Ishikawa (cell line): Measurements from ENCODE around the gene RASA3.

ENCODE experiments used
- CEBPB ChIP-seq: IDR thresholded peaks from 2 replicates; pipeline ENCODE4 v1.6.1; 2012
- CREB1 ChIP-seq: IDR thresholded peaks from 2 replicates; pipeline ENCODE4 v1.6.1; 2012; ENCODE audit warnings: low read depth
- EGR1 ChIP-seq: IDR thresholded peaks from 2 replicates; pipeline ENCODE4 v1.6.1; 2012
- EP300 ChIP-seq: IDR thresholded peaks from 2 replicates; pipeline ENCODE4 v1.6.1; 2012; ENCODE audit warnings: borderline replicate concordance
- FOXM1 ChIP-seq: IDR thresholded peaks from 2 replicates; pipeline ENCODE4 v1.6.1; 2012; ENCODE audit warnings: low read depth, borderline replicate concordance
- NFIC ChIP-seq: IDR thresholded peaks from 2 replicates; pipeline ENCODE4 v1.6.1; 2012
- RAD21 ChIP-seq: IDR thresholded peaks from 2 replicates; pipeline ENCODE4 v1.6.1; 2012; ENCODE audit warnings: low read depth
- REST ChIP-seq: IDR thresholded peaks from 2 replicates; pipeline ENCODE4 v1.6.1; 2012; ENCODE audit warnings: low read depth, mild to moderate bottlenecking
- TAF1 ChIP-seq: IDR thresholded peaks from 2 replicates; pipeline ENCODE4 v1.6.1; 2012; ENCODE audit warnings: low read depth, mild to moderate bottlenecking
- TCF12 ChIP-seq: IDR thresholded peaks from 2 replicates; pipeline ENCODE4 v1.6.1; 2012; ENCODE audit warnings: low read depth
- TEAD4 ChIP-seq: IDR thresholded peaks from 2 replicates; pipeline ENCODE4 v1.6.1; 2012
- YY1 ChIP-seq: IDR thresholded peaks from 2 replicates; pipeline ENCODE4 v1.6.1; 2012; ENCODE audit warnings: low read depth
- ZBTB7A ChIP-seq: IDR thresholded peaks from 2 replicates; pipeline ENCODE4 v1.6.1; 2012; ENCODE audit warnings: low read depth
- TF ChIP-seq, protein P1 (sequence below): IDR thresholded peaks from 2 replicates; pipeline ENCODE4 v1.6.1; 2012
- TF ChIP-seq, protein P2 (sequence below): IDR thresholded peaks from 2 replicates; pipeline ENCODE4 v1.6.1; 2012

RASA3 gene

DNA sequence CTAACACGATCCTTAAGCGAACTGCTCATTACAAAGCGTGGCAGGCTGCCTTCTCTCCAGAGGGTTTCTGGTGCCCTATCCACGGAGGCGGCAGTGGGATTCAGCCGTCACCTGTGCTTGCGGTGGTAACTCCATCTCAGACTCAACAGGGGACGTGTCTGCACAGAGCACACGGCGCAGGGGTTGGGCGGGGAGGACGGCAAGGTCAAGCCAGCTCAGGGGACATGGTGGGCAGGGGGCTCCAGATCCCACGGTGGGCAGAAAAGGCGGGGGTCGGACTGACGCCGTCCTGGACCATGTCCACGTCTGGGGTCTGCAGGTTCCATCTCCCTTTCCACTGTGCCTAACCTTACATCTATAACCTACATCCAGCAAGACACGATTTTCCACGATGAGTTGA lies 70.7 kb downstream of the RASA3 start:
- TF ChIP-seq REST (no peak), EGR1 (no peak), TCF12 (no peak), EP300 (no peak), YY1 (no peak), NFIC (no peak), RAD21 (no peak), CREB1 (no peak)
- TF ChIP-seq, protein P1, sequence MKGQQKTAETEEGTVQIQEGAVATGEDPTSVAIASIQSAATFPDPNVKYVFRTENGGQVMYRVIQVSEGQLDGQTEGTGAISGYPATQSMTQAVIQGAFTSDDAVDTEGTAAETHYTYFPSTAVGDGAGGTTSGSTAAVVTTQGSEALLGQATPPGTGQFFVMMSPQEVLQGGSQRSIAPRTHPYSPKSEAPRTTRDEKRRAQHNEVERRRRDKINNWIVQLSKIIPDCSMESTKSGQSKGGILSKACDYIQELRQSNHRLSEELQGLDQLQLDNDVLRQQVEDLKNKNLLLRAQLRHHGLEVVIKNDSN: no peak

GRCh38 chr13:114061047-114061446 lies 71.4 kb downstream of the RASA3 start:
- TF ChIP-seq, protein P1: no peak
- TF ChIP-seq NFIC: no peak
- TF ChIP-seq RAD21: no peak

DNA sequence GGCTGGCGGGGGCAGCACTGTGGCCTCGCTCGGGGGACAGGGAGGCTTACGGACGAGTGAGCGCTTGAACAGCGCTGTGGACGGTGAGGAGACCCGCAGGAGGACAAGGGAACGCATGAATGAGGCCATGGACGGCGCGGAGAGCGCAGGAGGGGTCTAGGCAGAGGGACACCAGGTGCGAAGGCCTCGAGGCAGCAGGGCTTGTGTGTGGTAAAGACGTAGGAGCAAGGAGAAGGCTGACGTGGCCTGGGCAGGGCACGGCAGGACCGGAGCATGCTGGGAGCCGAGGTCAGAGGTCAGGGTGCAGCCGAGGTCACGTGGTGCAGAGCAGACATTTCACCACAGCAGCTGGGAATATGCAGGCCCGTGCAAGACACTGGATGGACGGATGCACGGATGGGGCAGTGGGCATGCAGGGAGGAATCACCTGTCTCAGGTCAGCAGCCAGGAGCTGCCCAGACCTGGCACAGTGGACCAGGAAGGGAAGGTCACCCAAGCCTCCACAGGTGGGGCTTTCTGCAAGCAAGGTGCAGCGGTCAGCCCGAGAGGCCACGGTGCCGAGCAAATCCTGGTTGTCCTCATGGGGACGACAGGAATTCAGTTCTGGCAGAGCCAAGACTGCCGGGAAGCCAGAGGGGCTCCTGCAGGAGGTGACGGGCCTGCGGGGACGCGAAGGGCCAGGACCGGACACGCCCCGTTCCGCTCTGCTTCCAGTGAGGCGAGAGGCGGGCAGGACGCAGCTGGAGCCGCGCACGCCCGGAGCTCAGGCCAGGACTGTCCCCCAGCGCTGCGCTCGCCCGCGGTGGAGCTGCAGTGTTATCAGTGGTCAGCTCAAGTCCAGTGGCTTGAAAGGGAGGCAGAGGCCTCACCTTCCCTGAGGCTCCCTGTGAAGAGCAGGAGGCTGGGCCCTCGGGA lies 72.2 kb downstream of the RASA3 start:
- TF ChIP-seq, protein P1: peak; percentile 68
- TF ChIP-seq EGR1 (no peak), CEBPB (no peak), CREB1 (no peak), RAD21 (peak; percentile 13; the same call in 1 of the 2 replicates), REST (no peak), NFIC (peak; percentile 81), YY1 (0 out of 2 replicates have a peak, but pooled peaks have one; percentile 37), TCF12 (peak; percentile 93), TAF1 (no peak), ZBTB7A (peak; percentile 60; the same call in 1 of the 2 replicates), FOXM1 (no peak; the same call in 1 of the 2 replicates), TEAD4 (peak; percentile 73), EP300 (peak; percentile 85)
- TF ChIP-seq, protein P2, sequence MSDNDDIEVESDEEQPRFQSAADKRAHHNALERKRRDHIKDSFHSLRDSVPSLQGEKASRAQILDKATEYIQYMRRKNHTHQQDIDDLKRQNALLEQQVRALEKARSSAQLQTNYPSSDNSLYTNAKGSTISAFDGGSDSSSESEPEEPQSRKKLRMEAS: peak; percentile 87

DNA sequence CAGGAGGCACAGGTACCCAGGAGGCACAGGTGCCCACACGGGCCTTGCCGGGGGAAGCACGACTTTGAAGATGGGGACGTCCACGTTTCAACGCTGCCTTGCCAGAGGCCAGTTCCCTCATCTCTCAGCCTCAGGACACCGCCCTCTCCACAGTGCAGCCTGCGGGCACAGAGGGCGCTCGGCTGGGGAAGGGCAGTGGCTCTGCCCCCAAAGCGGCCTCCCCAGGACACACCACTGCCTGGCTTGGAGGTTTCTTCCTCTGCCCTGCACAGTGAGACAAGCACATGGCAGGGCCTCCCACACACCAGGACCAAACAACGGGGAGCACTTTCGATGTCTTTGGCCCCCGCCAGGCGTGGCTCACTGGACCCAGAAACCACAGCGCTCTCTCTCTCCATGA lies 73.0 kb downstream of the RASA3 start:
- no peak for TF ChIP-seq NFIC
- no peak for TF ChIP-seq ZBTB7A
- TF ChIP-seq, protein P1: no peak
- TF ChIP-seq, protein P2: no peak

- TF ChIP-seq EGR1 (no peak), YY1 (no peak), CEBPB (0 out of 2 replicates have a peak, but pooled peaks have one; percentile 0), TEAD4 (peak; percentile 84), TAF1 (no peak), REST (no peak), CREB1 (no peak), TCF12 (peak; percentile 78), FOXM1 (peak; percentile 78), RAD21 (no peak), ZBTB7A (peak; percentile 93; the same call in 1 of the 2 replicates), EP300 (peak; percentile 94), NFIC (peak; percentile 86)
- TF ChIP-seq, protein P1: 0 out of 2 replicates have a peak, but pooled peaks have one; percentile 25
- TF ChIP-seq, protein P2: peak; percentile 78
These were observed 74.2 kb downstream of the RASA3 start for GRCh38 chr13:114058051-114058867.
